ENCODE results near the gene PLPP3.

DNA sequence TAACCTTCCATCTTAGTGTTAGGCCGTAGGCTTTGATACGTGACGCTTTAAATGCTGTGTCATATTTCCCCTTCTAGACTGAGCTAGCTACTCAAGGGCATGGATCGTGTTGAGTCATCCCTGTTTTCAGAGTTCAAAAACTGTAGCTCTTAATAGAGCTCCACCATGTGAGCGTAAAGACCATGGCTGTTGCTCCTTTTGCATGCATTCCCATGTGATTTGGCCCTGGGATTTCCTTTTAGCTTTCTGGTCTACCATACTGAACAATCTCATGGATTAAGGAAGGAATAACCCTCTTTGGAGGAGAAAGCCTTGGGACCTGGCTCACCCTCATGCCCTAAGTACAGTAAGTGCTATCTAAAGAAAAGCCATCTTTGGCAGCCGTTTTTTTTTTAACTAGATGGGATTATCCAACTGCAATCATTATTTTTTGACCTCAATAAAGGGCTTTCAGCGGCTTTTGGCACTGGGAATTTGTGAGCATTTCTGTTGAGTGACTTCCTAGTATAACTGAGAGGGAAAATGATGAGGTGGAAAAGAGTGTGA lies 76.6 kb downstream of the PLPP3 start:
- TF ChIP-seq, protein P1, sequence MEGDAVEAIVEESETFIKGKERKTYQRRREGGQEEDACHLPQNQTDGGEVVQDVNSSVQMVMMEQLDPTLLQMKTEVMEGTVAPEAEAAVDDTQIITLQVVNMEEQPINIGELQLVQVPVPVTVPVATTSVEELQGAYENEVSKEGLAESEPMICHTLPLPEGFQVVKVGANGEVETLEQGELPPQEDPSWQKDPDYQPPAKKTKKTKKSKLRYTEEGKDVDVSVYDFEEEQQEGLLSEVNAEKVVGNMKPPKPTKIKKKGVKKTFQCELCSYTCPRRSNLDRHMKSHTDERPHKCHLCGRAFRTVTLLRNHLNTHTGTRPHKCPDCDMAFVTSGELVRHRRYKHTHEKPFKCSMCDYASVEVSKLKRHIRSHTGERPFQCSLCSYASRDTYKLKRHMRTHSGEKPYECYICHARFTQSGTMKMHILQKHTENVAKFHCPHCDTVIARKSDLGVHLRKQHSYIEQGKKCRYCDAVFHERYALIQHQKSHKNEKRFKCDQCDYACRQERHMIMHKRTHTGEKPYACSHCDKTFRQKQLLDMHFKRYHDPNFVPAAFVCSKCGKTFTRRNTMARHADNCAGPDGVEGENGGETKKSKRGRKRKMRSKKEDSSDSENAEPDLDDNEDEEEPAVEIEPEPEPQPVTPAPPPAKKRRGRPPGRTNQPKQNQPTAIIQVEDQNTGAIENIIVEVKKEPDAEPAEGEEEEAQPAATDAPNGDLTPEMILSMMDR (conservative IDR thresholded peaks at IDR 0.05 in 1 of 2, IDR thresholded peaks at IDR 0.05 in 1 of 2; ENCODE audit: low read depth in 1 of 2, low read length in 2 of 2): no peak
- TF ChIP-seq EZH2 (IDR thresholded peaks at IDR 0.05; ENCODE audit: low read length, missing control alignments): no peak

All from fibroblast of lung (primary cell).